ENCODE results near the gene CES4A. TPM values are rescaled to one million over a fixed set of nuclear protein-coding genes. Genes with fewer than 3 reads are reported as not detected.
"Not testable (repeated sequence)": the region's sequence is repeated elsewhere in the genome, so short reads cannot be mapped to it uniquely, and the experiment has no call there.

The CES4A gene
- 1.4 TPM for polyA plus RNA-seq

DNA sequence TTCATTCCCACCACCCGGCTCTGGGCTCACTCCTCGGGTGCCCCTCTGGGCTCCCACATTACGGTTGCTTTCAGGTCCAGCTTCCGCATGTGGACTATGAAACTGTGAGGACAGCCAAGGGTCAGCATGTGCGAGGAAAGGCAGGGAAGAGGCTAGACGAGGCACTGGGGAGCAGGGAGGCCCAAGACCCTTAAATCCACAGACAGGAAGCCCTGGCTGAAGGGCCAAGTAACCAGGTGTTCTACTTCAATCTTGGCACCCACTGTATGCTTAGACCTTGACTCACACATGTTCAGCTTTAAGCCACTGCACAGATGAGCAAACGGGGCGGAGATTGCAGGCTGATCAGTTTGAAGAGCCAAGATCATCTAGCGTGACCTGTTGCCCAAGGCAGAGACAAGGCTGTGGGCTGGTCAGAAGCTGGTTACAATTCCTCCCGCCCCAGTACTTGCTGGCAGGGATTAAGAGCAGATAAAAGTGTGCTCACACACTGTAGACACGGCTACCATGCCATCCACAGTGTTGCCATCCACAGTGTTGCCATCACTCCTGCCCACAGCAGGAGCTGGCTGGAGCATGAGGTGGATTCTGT lies at the start of gene CES4A:
TSS of gene CES4A (plus strand) at position 393 of the 592 bp plus-strand sequence. CDS start at position 577, 184 bp downstream.
- Mint-ChIP-seq H3K27me3 (peaks cover 5% of the 10 kb centered on the region), H3K36me3 (no peaks in the 10 kb centered on the region), H3K4me3 (no peak within 1 kb of the TSS), H3K4me1 (no peaks in the 10 kb centered on the region), H3K9me3 (no peaks in the 10 kb centered on the region), H3K27ac (peak within 1 kb of the TSS in 2 of 3 donors; percentile 42 to 50)

DNA sequence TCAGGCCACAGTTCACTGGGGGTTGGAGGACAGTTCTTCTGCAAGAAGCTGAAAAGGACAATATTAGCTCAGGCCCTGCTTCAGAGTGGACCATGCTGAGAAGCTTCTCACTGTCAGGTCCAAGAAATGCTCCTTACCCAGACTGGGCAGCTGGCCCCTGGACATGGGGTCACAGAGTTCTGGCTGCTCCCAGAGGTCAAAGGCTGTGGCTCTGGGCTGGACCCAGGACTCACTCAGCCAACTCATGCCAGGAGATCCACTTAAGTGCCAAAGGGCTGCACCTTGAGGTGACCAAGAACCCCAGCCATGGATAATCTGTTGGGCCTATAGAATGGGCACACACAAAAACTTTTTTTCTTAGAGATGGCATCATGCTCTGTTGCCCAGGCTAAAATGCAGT lies 49.0 kb upstream of the CES4A start:
- no peaks in the 10 kb centered on the region for H3K27me3 Mint-ChIP-seq
- H3K4me1 Mint-ChIP-seq = peaks cover 12 to 19% (median 15%) of the 10 kb centered on the region in 3 donors
- H3K9me3 Mint-ChIP-seq = no peaks in the 10 kb centered on the region
- peak overlapping the region in 1 of 4 donors; percentile 31 for H3K4me3 Mint-ChIP-seq
- H3K27ac Mint-ChIP-seq = no peak overlapping the region
- H3K36me3 Mint-ChIP-seq = peaks cover 2% of the 10 kb centered on the region

- peaks cover 2% of the 10 kb centered on the region for H3K36me3 Mint-ChIP-seq
- peaks cover 9 to 18% (median 14%) of the 10 kb centered on the region in 3 donors for H3K4me1 Mint-ChIP-seq
- H3K27ac Mint-ChIP-seq = no peak overlapping the region
- H3K4me3 Mint-ChIP-seq = peak overlapping the region in 1 of 4 donors; percentile 40
- H3K9me3 Mint-ChIP-seq = no peaks in the 10 kb centered on the region
- no peaks in the 10 kb centered on the region for H3K27me3 Mint-ChIP-seq
Observed at GRCh38 chr16:66940236-66940635, 48.2 kb upstream of the CES4A start.

GRCh38 chr16:66942981-66943380 lies 45.4 kb upstream of the CES4A start:
- no peak overlapping the region for H3K4me3 Mint-ChIP-seq
- H3K9me3 Mint-ChIP-seq = no peaks in the 10 kb centered on the region
- peaks cover 3% of the 10 kb centered on the region for H3K36me3 Mint-ChIP-seq
- peaks cover 6% of the 10 kb centered on the region for H3K27me3 Mint-ChIP-seq
- H3K27ac Mint-ChIP-seq = no peak overlapping the region
- peaks cover 5 to 7% (median 7%) of the 10 kb centered on the region in 3 donors for H3K4me1 Mint-ChIP-seq

GRCh38 chr16:66943426-66944053 lies 44.8 kb upstream of the CES4A start:
- Mint-ChIP-seq H3K36me3 (peaks cover 3% of the 10 kb centered on the region), H3K4me3 (no peak overlapping the region), H3K4me1 (peaks cover 7 to 11% (median 8%) of the 10 kb centered on the region in 3 donors), H3K27me3 (peaks cover 12% of the 10 kb centered on the region), H3K9me3 (no peaks in the 10 kb centered on the region), H3K27ac (no peak overlapping the region)

GRCh38 chr16:66944054-66944441 lies 44.3 kb upstream of the CES4A start:
- Mint-ChIP-seq H3K27ac (no peak overlapping the region), H3K9me3 (no peaks in the 10 kb centered on the region), H3K4me3 (no peak overlapping the region), H3K36me3 (peaks cover 3% of the 10 kb centered on the region), H3K27me3 (peaks cover 17% of the 10 kb centered on the region), H3K4me1 (peaks cover 7 to 12% (median 8%) of the 10 kb centered on the region in 3 donors)

DNA sequence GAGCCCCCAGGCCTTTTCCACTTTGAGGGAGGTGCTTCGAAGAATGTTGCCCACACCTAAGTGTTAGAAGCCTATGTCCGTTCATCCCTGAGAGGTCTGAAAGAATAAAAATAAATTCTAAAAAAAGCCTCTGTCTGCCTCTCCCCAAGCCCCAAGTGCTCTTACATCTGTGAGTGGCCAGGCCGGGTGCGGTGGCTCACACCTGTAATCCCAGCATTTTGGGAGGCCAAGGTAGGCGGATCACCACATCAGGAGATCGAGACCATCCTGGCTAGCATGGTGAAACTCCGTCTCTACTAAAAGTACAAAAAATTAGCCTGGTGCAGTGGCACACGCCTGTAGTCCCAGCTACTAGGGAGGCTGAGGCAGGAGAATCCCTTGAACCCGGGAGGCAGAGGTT lies 43.4 kb upstream of the CES4A start:
- Mint-ChIP-seq H3K4me1 (peaks cover 7 to 12% (median 8%) of the 10 kb centered on the region in 3 donors), H3K27me3 (peaks cover 24% of the 10 kb centered on the region)
- not testable (repeated sequence) for H3K9me3 Mint-ChIP-seq, H3K4me3 Mint-ChIP-seq, H3K27ac Mint-ChIP-seq, H3K36me3 Mint-ChIP-seq

- Mint-ChIP-seq H3K4me1 (peaks cover 7 to 13% (median 12%) of the 10 kb centered on the region in 3 donors), H3K36me3 (peaks cover 3% of the 10 kb centered on the region), H3K4me3 (no peak overlapping the region), H3K9me3 (no peaks in the 10 kb centered on the region), H3K27ac (no peak overlapping the region), H3K27me3 (peaks cover 29% of the 10 kb centered on the region)
Observed at GRCh38 chr16:66945939-66946338, 42.5 kb upstream of the CES4A start.

- Mint-ChIP-seq H3K27me3 (peaks cover 34% of the 10 kb centered on the region), H3K27ac (no peak overlapping the region), H3K4me3 (no peak overlapping the region), H3K9me3 (peaks cover 0 to 4% (median 3%) of the 10 kb centered on the region in 3 donors), H3K36me3 (peaks cover 1% of the 10 kb centered on the region), H3K4me1 (peaks cover 7 to 13% (median 12%) of the 10 kb centered on the region in 3 donors)
Observed at GRCh38 chr16:66946541-66946940, 41.8 kb upstream of the CES4A start.

- Mint-ChIP-seq H3K4me1 (peaks cover 7 to 13% (median 12%) of the 10 kb centered on the region in 3 donors), H3K36me3 (peaks cover 1% of the 10 kb centered on the region), H3K27me3 (peaks cover 38% of the 10 kb centered on the region), H3K9me3 (peaks cover 0 to 7% (median 3%) of the 10 kb centered on the region in 3 donors), H3K27ac (peak overlapping the region in 1 of 3 donors; percentile 8), H3K4me3 (peak overlapping the region in 3 of 4 donors; percentile 72 to 96 (median 83))
Observed at GRCh38 chr16:66946974-66947301, 41.5 kb upstream of the CES4A start.

- peak overlapping the region; percentile 72 to 96 (median 84) for H3K4me3 Mint-ChIP-seq
- H3K27ac Mint-ChIP-seq = peak overlapping the region in 1 of 3 donors; percentile 8
- H3K27me3 Mint-ChIP-seq = peaks cover 38% of the 10 kb centered on the region
- peaks cover 1% of the 10 kb centered on the region for H3K36me3 Mint-ChIP-seq
- H3K4me1 Mint-ChIP-seq = peaks cover 7 to 13% (median 12%) of the 10 kb centered on the region in 3 donors
- H3K9me3 Mint-ChIP-seq = peaks cover 0 to 7% (median 3%) of the 10 kb centered on the region in 3 donors
Observed at GRCh38 chr16:66947302-66948065, 40.9 kb upstream of the CES4A start.

DNA sequence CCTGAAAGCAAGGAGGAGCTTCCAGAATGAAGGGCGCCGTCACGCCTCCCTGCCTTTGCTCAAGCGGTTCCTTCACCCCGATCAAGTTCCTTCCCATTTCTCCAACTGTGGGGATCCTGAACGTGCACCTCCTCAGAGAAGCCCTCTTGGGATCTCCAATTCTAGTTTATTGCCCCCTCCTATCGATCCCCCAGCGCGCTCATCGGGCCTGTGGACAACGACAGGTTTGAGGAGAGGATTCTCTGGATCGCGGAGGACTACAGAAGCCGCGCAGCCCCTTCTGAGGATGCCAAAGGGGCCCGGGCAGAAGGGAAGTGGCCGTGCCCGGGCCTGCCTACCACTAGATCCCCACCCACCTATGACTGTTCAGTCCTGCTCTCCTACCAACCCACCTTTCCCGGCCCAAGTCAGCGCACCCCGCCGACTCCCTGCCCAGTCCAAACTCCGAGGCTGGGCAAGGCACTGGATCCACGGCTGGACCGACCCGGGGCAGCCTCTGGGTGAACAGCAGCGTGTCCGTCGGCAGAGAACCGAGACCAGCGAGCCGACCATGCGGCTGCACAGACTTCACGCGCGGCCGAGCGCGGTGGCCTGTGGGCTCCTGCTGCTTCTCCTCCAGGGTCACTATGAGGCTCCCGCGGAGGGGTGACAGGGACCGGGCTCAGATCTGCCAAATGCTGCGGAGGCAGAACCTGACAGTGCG lies 40.1 kb upstream of the CES4A start:
- peaks cover 38% of the 10 kb centered on the region for H3K27me3 Mint-ChIP-seq
- peak overlapping the region; percentile 72 to 96 (median 84) for H3K4me3 Mint-ChIP-seq
- peaks cover 0 to 7% (median 3%) of the 10 kb centered on the region in 3 donors for H3K9me3 Mint-ChIP-seq
- H3K27ac Mint-ChIP-seq = no peak overlapping the region
- peaks cover 7 to 13% (median 12%) of the 10 kb centered on the region in 3 donors for H3K4me1 Mint-ChIP-seq
- H3K36me3 Mint-ChIP-seq = peaks cover 1% of the 10 kb centered on the region

GRCh38 chr16:66948837-66949225 lies 39.6 kb upstream of the CES4A start:
- peak overlapping the region in 1 of 3 donors; percentile 27 for H3K27ac Mint-ChIP-seq
- peaks cover 0 to 7% (median 3%) of the 10 kb centered on the region in 3 donors for H3K9me3 Mint-ChIP-seq
- peaks cover 1% of the 10 kb centered on the region for H3K36me3 Mint-ChIP-seq
- peaks cover 8 to 13% (median 12%) of the 10 kb centered on the region in 3 donors for H3K4me1 Mint-ChIP-seq
- peak overlapping the region in 3 of 4 donors; percentile 0 to 83 (median 21) for H3K4me3 Mint-ChIP-seq
- H3K27me3 Mint-ChIP-seq = peaks cover 39% of the 10 kb centered on the region

- Mint-ChIP-seq H3K27ac (no peak overlapping the region), H3K4me3 (peak overlapping the region in 1 of 4 donors; percentile 0), H3K27me3 (peaks cover 42% of the 10 kb centered on the region), H3K4me1 (peaks cover 11 to 13% (median 12%) of the 10 kb centered on the region in 3 donors), H3K36me3 (peaks cover 1% of the 10 kb centered on the region), H3K9me3 (peaks cover 0 to 7% (median 3%) of the 10 kb centered on the region in 3 donors)
Observed at GRCh38 chr16:66949472-66949871, 38.9 kb upstream of the CES4A start.
